GM23338 (cell line): ENCODE data around the gene FAM204A. TPM values are rescaled to one million over a fixed set of nuclear protein-coding genes. Genes with fewer than 3 reads are reported as not detected.

ENCODE experiments used
- ATAC-seq: fragments of 200-7000 bp; cut with Tn5 transposase; 3 replicates; pipeline ENCODE4 v1.9.1; 2020
- DNase-seq: peaks from one replicate; pipeline ENCODE4 v3.0.0-alpha.2; 2015; ENCODE audit warnings: low spot score
- H2AFZ ChIP-seq: fragments of 200-600 bp; sonication (generic); 2 replicates; pipeline ENCODE4 v1.8.0; 2016; ENCODE audit warnings: antibody characterized with exemption, mild to moderate bottlenecking, moderate library complexity
- H3F3A ChIP-seq: fragments of 200-600 bp; sonication (generic); replicated peaks from 2 replicates; pipeline ENCODE4 v1.8.0; 2017; ENCODE audit warnings: antibody characterized with exemption, mixed run types, low read depth
- H3K27ac ChIP-seq: fragments of 200-600 bp; sonication (generic); 2 replicates; pipeline ENCODE4 v1.6.1; 2016; ENCODE audit warnings: low read depth
- H3K27me3 ChIP-seq: fragments of 200-600 bp; sonication (generic); 2 replicates; pipeline ENCODE4 v1.8.0; 2016; ENCODE audit warnings: mild to moderate bottlenecking, mixed run types, moderate library complexity; ENCODE audit not compliant: insufficient read depth
- H3K36me3 ChIP-seq: fragments of 200-600 bp; sonication (generic); 2 replicates; pipeline ENCODE4 v1.8.0; 2016; ENCODE audit warnings: mild to moderate bottlenecking; ENCODE audit not compliant: insufficient read depth
- H3K4me1 ChIP-seq: fragments of 200-600 bp; sonication (generic); 2 replicates; pipeline ENCODE4 v1.8.0; 2016; ENCODE audit warnings: mild to moderate bottlenecking, moderate library complexity; ENCODE audit not compliant: insufficient read depth
- H3K4me2 ChIP-seq: fragments of 200-600 bp; sonication (generic); 2 replicates; pipeline ENCODE4 v1.7.1; 2017; ENCODE audit warnings: mixed run types
- H3K4me3 ChIP-seq: fragments of 200-600 bp; sonication (generic); 2 replicates; pipeline ENCODE4 v1.6.1; 2016; ENCODE audit warnings: mixed run types
- H3K79me2 ChIP-seq: fragments of 200-600 bp; sonication (generic); replicated peaks from 2 replicates; pipeline ENCODE4 v1.8.0; 2017; ENCODE audit warnings: mild to moderate bottlenecking; ENCODE audit not compliant: insufficient read depth
- H3K9me2 ChIP-seq: fragments of 200-600 bp; sonication (generic); 2 replicates; pipeline ENCODE4 v1.8.0; 2017; ENCODE audit not compliant: insufficient read depth
- H4K20me1 ChIP-seq: fragments of 200-600 bp; sonication (generic); replicated peaks from 2 replicates; pipeline ENCODE4 v1.8.0; 2017; ENCODE audit warnings: mild to moderate bottlenecking; ENCODE audit not compliant: insufficient read depth
- H3K27ac Mint-ChIP-seq: 2 replicates; pipeline ENCODE4 v1.8.0; 2020; ENCODE audit warnings: inconsistent platforms, mild to moderate bottlenecking, moderate library complexity, mixed read lengths
- H3K27me3 Mint-ChIP-seq: 3 replicates; pipeline ENCODE4 v1.8.0; 2022; ENCODE audit warnings: low read depth, mild to moderate bottlenecking, moderate library complexity, mixed read lengths, inconsistent platforms; ENCODE audit not compliant: insufficient read depth, poor library complexity
- H3K36me3 Mint-ChIP-seq: 3 replicates; pipeline ENCODE4 v1.8.0; 2021; ENCODE audit warnings: low read depth, mild to moderate bottlenecking, inconsistent platforms, moderate library complexity, mixed read lengths
- H3K4me1 Mint-ChIP-seq: 3 replicates; pipeline ENCODE4 v1.8.0; 2020; ENCODE audit warnings: mild to moderate bottlenecking, inconsistent platforms, mixed read lengths
- H3K4me3 Mint-ChIP-seq: 3 replicates; pipeline ENCODE4 v1.8.0; 2021; ENCODE audit warnings: moderate library complexity, mild to moderate bottlenecking, inconsistent platforms, mixed read lengths
- H3K9me3 Mint-ChIP-seq: 3 replicates; pipeline ENCODE4 v1.8.0; 2020; ENCODE audit warnings: moderate library complexity, mild to moderate bottlenecking, inconsistent platforms, mixed read lengths
- CREB1 ChIP-seq: fragments of 250-450 bp; sonication (Bioruptor Pico); IDR thresholded peaks from 2 replicates; pipeline ENCODE4 v1.5.0; 2020; ENCODE audit warnings: low read depth, mild to moderate bottlenecking, moderate library complexity
- EZH2 ChIP-seq: fragments of 200-600 bp; sonication (generic); IDR thresholded peaks from one replicate; pipeline ENCODE4 v1.8.0; 2017; ENCODE audit warnings: antibody characterized with exemption, mild to moderate bottlenecking, low read depth; ENCODE audit not compliant: unreplicated experiment
- EZH2phosphoT487 ChIP-seq: fragments of 200-600 bp; sonication (generic); IDR thresholded peaks from one replicate; pipeline ENCODE4 v1.8.1; 2018; ENCODE audit warnings: antibody characterized with exemption; ENCODE audit not compliant: unreplicated experiment
- NANOG ChIP-seq: IDR thresholded peaks from 2 replicates; pipeline ENCODE4 v1.6.1; 2016; ENCODE audit warnings: antibody characterized with exemption, borderline replicate concordance
- POLR2AphosphoS5 ChIP-seq: IDR thresholded peaks from 2 replicates; pipeline ENCODE4 v1.6.1; 2016; ENCODE audit warnings: antibody characterized with exemption, low read depth
- STAT1 ChIP-seq: IDR thresholded peaks from one replicate; pipeline ENCODE4 v1.6.1; 2016; ENCODE audit warnings: antibody characterized with exemption; ENCODE audit not compliant: unreplicated experiment
- polyA plus RNA-seq: library from polyadenylated mRNA; unstranded; fragments of >200 nt; fragmentation: Nextera tagmentation; extraction: Ambion mirVana; gene quantifications from 2 replicates; pipeline ENCODE4 v1.2.1, GENCODE V29; 2016
- total RNA-seq: library from RNA; depleted of rRNA; stranded (reverse); fragments of >200 nt; shearing (Covaris generic); gene quantifications from 2 replicates; pipeline ENCODE4 v1.2.3, GENCODE V29; 2014
- TF ChIP-seq, protein P1 (sequence below), 2 experiments: fragments of 200-600 bp in 1 of 2; sonication (generic) in 1 of 2; conservative IDR thresholded peaks; 2 replicates each; pipeline versions ENCODE4 v1.5.1 to v1.6.1; 2016 to 2017; ENCODE audit warnings: antibody characterized with exemption in 2 of 2, low read depth in 2 of 2, mild to moderate bottlenecking in 2 of 2, moderate library complexity in 1 of 2
- TF ChIP-seq, protein P2 (sequence below): IDR thresholded peaks from 2 replicates; pipeline ENCODE4 v1.6.1; 2016; ENCODE audit warnings: antibody characterized with exemption
- TF ChIP-seq, protein P3 (sequence below): fragments of 250-450 bp; sonication (Bioruptor Pico); IDR thresholded peaks from 2 replicates; pipeline ENCODE4 v1.5.0; 2020; ENCODE audit warnings: mild to moderate bottlenecking, moderate library complexity

Gene FAM204A
- total and polyA plus RNA-seq, 2 experiments from 2014 or later: 31.6 to 72.0 TPM

DNA sequence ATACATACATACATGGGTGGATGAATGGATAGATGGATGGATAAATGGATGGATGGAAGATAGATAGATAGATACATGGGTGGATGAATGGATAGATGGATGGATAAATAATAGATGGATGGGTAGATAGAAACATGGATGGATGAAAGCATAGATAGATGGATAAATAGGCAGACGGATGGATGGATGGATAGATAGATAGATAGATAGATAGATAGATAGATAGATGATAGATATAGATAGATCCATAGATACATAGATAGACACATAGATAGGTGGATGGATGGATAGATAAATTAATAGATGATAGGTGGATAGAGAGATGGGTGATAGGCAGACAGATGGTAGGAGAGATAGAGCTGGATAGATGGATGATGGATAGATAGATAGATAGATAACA is 68.5 kb downstream of the FAM204A start:
- Mint-ChIP-seq H3K27me3 (peaks cover 8% of the 10 kb centered on the region), H3K9me3 (peaks cover 10% of the 10 kb centered on the region; the same call in 2 of the 3 replicates), H3K4me3 (no peak overlapping the region), H3K27ac (no peak overlapping the region), H3K36me3 (0 out of 3 replicates have a peak, but pooled peaks cover 4% of the 10 kb centered on the region), H3K4me1 (peaks cover 13% of the 10 kb centered on the region; the same call in 2 of the 3 replicates)
- no peak for TF ChIP-seq EZH2phosphoT487
- TF ChIP-seq, protein P1, sequence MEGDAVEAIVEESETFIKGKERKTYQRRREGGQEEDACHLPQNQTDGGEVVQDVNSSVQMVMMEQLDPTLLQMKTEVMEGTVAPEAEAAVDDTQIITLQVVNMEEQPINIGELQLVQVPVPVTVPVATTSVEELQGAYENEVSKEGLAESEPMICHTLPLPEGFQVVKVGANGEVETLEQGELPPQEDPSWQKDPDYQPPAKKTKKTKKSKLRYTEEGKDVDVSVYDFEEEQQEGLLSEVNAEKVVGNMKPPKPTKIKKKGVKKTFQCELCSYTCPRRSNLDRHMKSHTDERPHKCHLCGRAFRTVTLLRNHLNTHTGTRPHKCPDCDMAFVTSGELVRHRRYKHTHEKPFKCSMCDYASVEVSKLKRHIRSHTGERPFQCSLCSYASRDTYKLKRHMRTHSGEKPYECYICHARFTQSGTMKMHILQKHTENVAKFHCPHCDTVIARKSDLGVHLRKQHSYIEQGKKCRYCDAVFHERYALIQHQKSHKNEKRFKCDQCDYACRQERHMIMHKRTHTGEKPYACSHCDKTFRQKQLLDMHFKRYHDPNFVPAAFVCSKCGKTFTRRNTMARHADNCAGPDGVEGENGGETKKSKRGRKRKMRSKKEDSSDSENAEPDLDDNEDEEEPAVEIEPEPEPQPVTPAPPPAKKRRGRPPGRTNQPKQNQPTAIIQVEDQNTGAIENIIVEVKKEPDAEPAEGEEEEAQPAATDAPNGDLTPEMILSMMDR (conservative IDR thresholded peaks at IDR 0.05; ENCODE audit: low read depth in 2 of 2): no peak
- no peak for TF ChIP-seq EZH2
- no peak for TF ChIP-seq POLR2AphosphoS5
- TF ChIP-seq, protein P2, sequence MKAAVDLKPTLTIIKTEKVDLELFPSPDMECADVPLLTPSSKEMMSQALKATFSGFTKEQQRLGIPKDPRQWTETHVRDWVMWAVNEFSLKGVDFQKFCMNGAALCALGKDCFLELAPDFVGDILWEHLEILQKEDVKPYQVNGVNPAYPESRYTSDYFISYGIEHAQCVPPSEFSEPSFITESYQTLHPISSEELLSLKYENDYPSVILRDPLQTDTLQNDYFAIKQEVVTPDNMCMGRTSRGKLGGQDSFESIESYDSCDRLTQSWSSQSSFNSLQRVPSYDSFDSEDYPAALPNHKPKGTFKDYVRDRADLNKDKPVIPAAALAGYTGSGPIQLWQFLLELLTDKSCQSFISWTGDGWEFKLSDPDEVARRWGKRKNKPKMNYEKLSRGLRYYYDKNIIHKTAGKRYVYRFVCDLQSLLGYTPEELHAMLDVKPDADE: no peak
- ATAC-seq (no peak), DNase-seq (no peak)
- Histone ChIP-seq H3F3A (no peaks in the 10 kb centered on the region), H3K9me2 (no peaks in the 10 kb centered on the region), H3K27ac (no peak overlapping the region), H2AFZ (no peak overlapping the region), H3K4me3 (no peak overlapping the region), H3K79me2 (no peaks in the 10 kb centered on the region), H3K36me3 (no peaks in the 10 kb centered on the region), H3K4me1 (peaks cover 17% of the 10 kb centered on the region), H3K4me2 (no peak overlapping the region), H4K20me1 (0 out of 2 replicates have a peak, but pooled peaks cover 3% of the 10 kb centered on the region), H3K27me3 (peaks cover 29% of the 10 kb centered on the region)

DNA sequence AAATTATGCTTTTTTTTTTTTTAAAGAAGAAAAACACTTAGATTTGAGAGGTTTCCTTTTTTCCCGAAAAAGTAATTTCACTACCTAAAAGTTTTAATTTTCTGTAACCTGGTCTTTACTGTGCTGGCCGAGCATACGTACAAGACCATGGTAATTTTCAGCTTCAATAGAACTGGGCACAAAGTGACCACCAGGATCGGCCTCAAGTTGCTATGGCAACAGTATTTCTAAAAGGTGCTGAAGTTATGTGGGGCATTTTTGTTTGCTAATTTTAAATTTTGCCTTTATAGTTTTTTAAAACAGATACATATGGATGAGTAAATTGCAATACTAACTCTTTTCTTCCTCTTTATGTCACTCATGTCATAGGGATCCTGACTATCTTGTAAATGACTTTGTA is 69.4 kb downstream of the FAM204A start:
- Histone ChIP-seq H3K27me3 (peaks cover 38% of the 10 kb centered on the region), H3F3A (no peaks in the 10 kb centered on the region), H3K4me3 (peak overlapping the region; percentile 48), H3K4me1 (peaks cover 17% of the 10 kb centered on the region), H4K20me1 (0 out of 2 replicates have a peak, but pooled peaks cover 3% of the 10 kb centered on the region), H2AFZ (no peak overlapping the region), H3K79me2 (no peaks in the 10 kb centered on the region), H3K27ac (no peak overlapping the region), H3K4me2 (peak overlapping the region; percentile 75), H3K9me2 (no peaks in the 10 kb centered on the region), H3K36me3 (no peaks in the 10 kb centered on the region)
- DNase-seq (no peak), ATAC-seq (no peak)
- Mint-ChIP-seq H3K4me3 (no peak overlapping the region), H3K27me3 (peaks cover 16% of the 10 kb centered on the region), H3K4me1 (peaks cover 13% of the 10 kb centered on the region; the same call in 2 of the 3 replicates), H3K27ac (no peak overlapping the region), H3K36me3 (0 out of 3 replicates have a peak, but pooled peaks cover 4% of the 10 kb centered on the region), H3K9me3 (peaks cover 6% of the 10 kb centered on the region; the same call in 2 of the 3 replicates)
- TF ChIP-seq CREB1 (no peak), EZH2 (no peak), NANOG (no peak), STAT1 (no peak)
- TF ChIP-seq, protein P3, sequence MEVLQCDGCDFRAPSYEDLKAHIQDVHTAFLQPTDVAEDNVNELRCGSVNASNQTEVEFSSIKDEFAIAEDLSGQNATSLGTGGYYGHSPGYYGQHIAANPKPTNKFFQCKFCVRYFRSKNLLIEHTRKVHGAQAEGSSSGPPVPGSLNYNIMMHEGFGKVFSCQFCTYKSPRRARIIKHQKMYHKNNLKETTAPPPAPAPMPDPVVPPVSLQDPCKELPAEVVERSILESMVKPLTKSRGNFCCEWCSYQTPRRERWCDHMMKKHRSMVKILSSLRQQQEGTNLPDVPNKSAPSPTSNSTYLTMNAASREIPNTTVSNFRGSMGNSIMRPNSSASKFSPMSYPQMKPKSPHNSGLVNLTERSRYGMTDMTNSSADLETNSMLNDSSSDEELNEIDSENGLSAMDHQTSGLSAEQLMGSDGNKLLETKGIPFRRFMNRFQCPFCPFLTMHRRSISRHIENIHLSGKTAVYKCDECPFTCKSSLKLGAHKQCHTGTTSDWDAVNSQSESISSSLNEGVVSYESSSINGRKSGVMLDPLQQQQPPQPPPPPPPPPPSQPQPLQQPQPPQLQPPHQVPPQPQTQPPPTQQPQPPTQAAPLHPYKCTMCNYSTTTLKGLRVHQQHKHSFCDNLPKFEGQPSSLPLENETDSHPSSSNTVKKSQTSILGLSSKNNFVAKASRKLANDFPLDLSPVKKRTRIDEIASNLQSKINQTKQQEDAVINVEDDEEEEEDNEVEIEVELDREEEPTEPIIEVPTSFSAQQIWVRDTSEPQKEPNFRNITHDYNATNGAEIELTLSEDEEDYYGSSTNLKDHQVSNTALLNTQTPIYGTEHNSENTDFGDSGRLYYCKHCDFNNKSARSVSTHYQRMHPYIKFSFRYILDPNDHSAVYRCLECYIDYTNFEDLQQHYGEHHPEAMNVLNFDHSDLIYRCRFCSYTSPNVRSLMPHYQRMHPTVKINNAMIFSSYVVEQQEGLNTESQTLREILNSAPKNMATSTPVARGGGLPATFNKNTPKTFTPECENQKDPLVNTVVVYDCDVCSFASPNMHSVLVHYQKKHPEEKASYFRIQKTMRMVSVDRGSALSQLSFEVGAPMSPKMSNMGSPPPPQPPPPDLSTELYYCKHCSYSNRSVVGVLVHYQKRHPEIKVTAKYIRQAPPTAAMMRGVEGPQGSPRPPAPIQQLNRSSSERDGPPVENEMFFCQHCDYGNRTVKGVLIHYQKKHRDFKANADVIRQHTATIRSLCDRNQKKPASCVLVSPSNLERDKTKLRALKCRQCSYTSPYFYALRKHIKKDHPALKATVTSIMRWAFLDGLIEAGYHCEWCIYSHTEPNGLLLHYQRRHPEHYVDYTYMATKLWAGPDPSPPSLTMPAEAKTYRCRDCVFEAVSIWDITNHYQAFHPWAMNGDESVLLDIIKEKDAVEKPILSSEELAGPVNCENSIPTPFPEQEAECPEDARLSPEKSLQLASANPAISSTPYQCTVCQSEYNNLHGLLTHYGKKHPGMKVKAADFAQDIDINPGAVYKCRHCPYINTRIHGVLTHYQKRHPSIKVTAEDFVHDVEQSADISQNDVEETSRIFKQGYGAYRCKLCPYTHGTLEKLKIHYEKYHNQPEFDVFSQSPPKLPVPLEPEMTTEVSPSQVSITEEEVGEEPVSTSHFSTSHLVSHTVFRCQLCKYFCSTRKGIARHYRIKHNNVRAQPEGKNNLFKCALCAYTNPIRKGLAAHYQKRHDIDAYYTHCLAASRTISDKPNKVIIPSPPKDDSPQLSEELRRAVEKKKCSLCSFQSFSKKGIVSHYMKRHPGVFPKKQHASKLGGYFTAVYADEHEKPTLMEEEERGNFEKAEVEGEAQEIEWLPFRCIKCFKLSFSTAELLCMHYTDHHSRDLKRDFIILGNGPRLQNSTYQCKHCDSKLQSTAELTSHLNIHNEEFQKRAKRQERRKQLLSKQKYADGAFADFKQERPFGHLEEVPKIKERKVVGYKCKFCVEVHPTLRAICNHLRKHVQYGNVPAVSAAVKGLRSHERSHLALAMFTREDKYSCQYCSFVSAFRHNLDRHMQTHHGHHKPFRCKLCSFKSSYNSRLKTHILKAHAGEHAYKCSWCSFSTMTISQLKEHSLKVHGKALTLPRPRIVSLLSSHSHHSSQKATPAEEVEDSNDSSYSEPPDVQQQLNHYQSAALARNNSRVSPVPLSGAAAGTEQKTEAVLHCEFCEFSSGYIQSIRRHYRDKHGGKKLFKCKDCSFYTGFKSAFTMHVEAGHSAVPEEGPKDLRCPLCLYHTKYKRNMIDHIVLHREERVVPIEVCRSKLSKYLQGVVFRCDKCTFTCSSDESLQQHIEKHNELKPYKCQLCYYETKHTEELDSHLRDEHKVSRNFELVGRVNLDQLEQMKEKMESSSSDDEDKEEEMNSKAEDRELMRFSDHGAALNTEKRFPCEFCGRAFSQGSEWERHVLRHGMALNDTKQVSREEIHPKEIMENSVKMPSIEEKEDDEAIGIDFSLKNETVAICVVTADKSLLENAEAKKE (CRISPR knock-in tag): no peak
